H9 (cell line): ENCODE results near the gene FBLN7. TPM values are rescaled to one million over a fixed set of nuclear protein-coding genes. Genes with fewer than 3 reads are reported as not detected.

ENCODE experiments used
- DNase-seq: peaks from one replicate; pipeline ENCODE4 v3.0.0-alpha.2; 2017
- H2AFZ ChIP-seq: one replicate; pipeline ENCODE4 v1.6.1; 2013; ENCODE audit warnings: mild to moderate bottlenecking, low read length, control low read depth, moderate library complexity
- H2AK5ac ChIP-seq: 2 replicates; pipeline ENCODE4 v1.6.1; 2013; ENCODE audit warnings: low read length, control low read depth, mixed read lengths; ENCODE audit not compliant: insufficient read length
- H2BK120ac ChIP-seq: one replicate; pipeline ENCODE4 v1.6.1; 2013; ENCODE audit warnings: low read depth, mild to moderate bottlenecking, low read length, control low read depth, inconsistent platforms; ENCODE audit not compliant: poor library complexity, severe bottlenecking
- H2BK12ac ChIP-seq: 2 replicates; pipeline ENCODE4 v1.6.1; 2013; ENCODE audit warnings: low read length, control low read depth, mixed read lengths, low read depth; ENCODE audit not compliant: insufficient read length
- H2BK15ac ChIP-seq: 2 replicates; pipeline ENCODE4 v1.6.1; 2013; ENCODE audit warnings: low read depth, low read length, control low read depth
- H2BK20ac ChIP-seq: one replicate; pipeline ENCODE4 v1.6.1; 2013; ENCODE audit warnings: low read depth, mild to moderate bottlenecking, low read length, control low read depth, inconsistent platforms; ENCODE audit not compliant: poor library complexity, severe bottlenecking
- H2BK5ac ChIP-seq: 2 replicates; pipeline ENCODE4 v1.6.1; 2013; ENCODE audit warnings: low read length, control low read depth, mixed read lengths; ENCODE audit not compliant: insufficient read length
- H3K14ac ChIP-seq: 2 replicates; pipeline ENCODE4 v1.6.1; 2013; ENCODE audit warnings: low read length, control low read depth; ENCODE audit not compliant: insufficient read depth
- H3K18ac ChIP-seq: 2 replicates; pipeline ENCODE4 v1.6.1; 2013; ENCODE audit warnings: low read depth, mild to moderate bottlenecking, mixed read lengths, low read length, control low read depth; ENCODE audit not compliant: insufficient read length
- H3K23ac ChIP-seq: 2 replicates; pipeline ENCODE4 v1.6.1; 2013; ENCODE audit warnings: low read length, control low read depth, mixed read lengths, low read depth; ENCODE audit not compliant: insufficient read length
- H3K23me2 ChIP-seq: 2 replicates; pipeline ENCODE4 v1.6.1; 2013; ENCODE audit warnings: low read depth, mild to moderate bottlenecking, mixed read lengths, low read length, control low read depth; ENCODE audit not compliant: insufficient read length, poor library complexity, severe bottlenecking
- H3K27ac ChIP-seq: 2 replicates; pipeline ENCODE4 v1.5.1; 2013; ENCODE audit warnings: low read length, control low read depth, mixed read lengths, low read depth; ENCODE audit not compliant: insufficient read length
- H3K27me3 ChIP-seq: 2 replicates; pipeline ENCODE4 v1.6.1; 2013; ENCODE audit warnings: low read length, control low read depth, inconsistent platforms; ENCODE audit not compliant: insufficient read depth
- H3K4ac ChIP-seq: 2 replicates; pipeline ENCODE4 v1.6.1; 2013; ENCODE audit warnings: low read depth, mild to moderate bottlenecking, control low read depth, inconsistent platforms, low read length, moderate library complexity
- H3K4me1 ChIP-seq: 2 replicates; pipeline ENCODE4 v1.6.1; 2013; ENCODE audit warnings: low read length, control low read depth, inconsistent platforms; ENCODE audit not compliant: insufficient read depth
- H3K4me2 ChIP-seq: 2 replicates; pipeline ENCODE4 v1.6.1; 2013; ENCODE audit warnings: low read length, control low read depth, mixed read lengths; ENCODE audit not compliant: insufficient read length, insufficient read depth
- H3K56ac ChIP-seq: 2 replicates; pipeline ENCODE4 v1.6.1; 2013; ENCODE audit warnings: low read depth, mild to moderate bottlenecking, mixed read lengths, low read length, control low read depth; ENCODE audit not compliant: insufficient read length
- H3K79me1 ChIP-seq: 2 replicates; pipeline ENCODE4 v1.6.1; 2013; ENCODE audit warnings: low read depth, mild to moderate bottlenecking, moderate library complexity, low read length, control low read depth, inconsistent platforms; ENCODE audit not compliant: insufficient read depth, poor library complexity, severe bottlenecking
- H3K79me2 ChIP-seq: 2 replicates; pipeline ENCODE4 v1.6.1; 2013; ENCODE audit warnings: low read length, control low read depth, inconsistent platforms; ENCODE audit not compliant: insufficient read depth
- H3K9ac ChIP-seq: 2 replicates; pipeline ENCODE4 v1.6.1; 2013; ENCODE audit warnings: low read length, control low read depth, mixed read lengths; ENCODE audit not compliant: insufficient read length; ENCODE audit errors: extremely low read depth
- H3K9me3 ChIP-seq: one replicate; pipeline ENCODE4 v1.6.1; 2013; ENCODE audit warnings: low read depth, low read length, inconsistent platforms; ENCODE audit not compliant: control insufficient read depth
- H3T11ph ChIP-seq: one replicate; pipeline ENCODE4 v1.6.1; 2013; ENCODE audit warnings: mild to moderate bottlenecking, low read length, control low read depth, inconsistent platforms
- H4K20me1 ChIP-seq: one replicate; pipeline ENCODE4 v1.6.1; 2013; ENCODE audit not compliant: control insufficient read depth, insufficient read length, insufficient read depth
- H4K5ac ChIP-seq: 2 replicates; pipeline ENCODE4 v1.6.1; 2013; ENCODE audit warnings: low read depth, mild to moderate bottlenecking, mixed read lengths, low read length, control low read depth; ENCODE audit not compliant: insufficient read length
- H4K8ac ChIP-seq: replicated peaks from 2 replicates; pipeline ENCODE4 v1.6.1; 2013; ENCODE audit warnings: low read length, control low read depth, mixed read lengths, low read depth; ENCODE audit not compliant: insufficient read length
- H4K91ac ChIP-seq: 2 replicates; pipeline ENCODE4 v1.6.1; 2013; ENCODE audit warnings: low read depth, mild to moderate bottlenecking, moderate library complexity, mixed read lengths, low read length, control low read depth; ENCODE audit not compliant: insufficient read length
- H3K27ac Mint-ChIP-seq, 3 experiments: 2 replicates in 2 of 3; 3 replicates in 1 of 3; pipeline ENCODE4 v1.8.0; 2020 to 2021; ENCODE audit warnings: mixed read lengths in 3 of 3, mild to moderate bottlenecking in 1 of 3, moderate library complexity in 1 of 3
- H3K27me3 Mint-ChIP-seq: 2 replicates; pipeline ENCODE4 v1.8.0; 2021; ENCODE audit warnings: low read depth, mild to moderate bottlenecking, moderate library complexity, mixed read lengths
- H3K36me3 Mint-ChIP-seq, 3 experiments: 2 replicates in 2 of 3; 3 replicates in 1 of 3; pipeline ENCODE4 v1.8.0; 2020 to 2021; ENCODE audit warnings: low read depth in 3 of 3, mixed read lengths in 3 of 3; ENCODE audit not compliant: insufficient read depth in 1 of 3
- H3K4me1 Mint-ChIP-seq, 2 experiments: 2 replicates each; pipeline ENCODE4 v1.8.0; 2020; ENCODE audit warnings: mixed read lengths in 2 of 2
- H3K4me3 Mint-ChIP-seq, 2 experiments: 2 replicates in 1 of 2; 3 replicates in 1 of 2; pipeline ENCODE4 v1.8.0; 2020 to 2021; ENCODE audit warnings: mild to moderate bottlenecking in 2 of 2, mixed read lengths in 2 of 2, moderate library complexity in 1 of 2
- H3K9me3 Mint-ChIP-seq, 2 experiments: 2 replicates in 1 of 2; 3 replicates in 1 of 2; pipeline ENCODE4 v1.8.0; 2020; ENCODE audit warnings: mild to moderate bottlenecking in 2 of 2, mixed read lengths in 2 of 2, moderate library complexity in 1 of 2
- total RNA-seq: library from RNA; stranded (reverse); gene quantifications from 2 replicates; pipeline ENCODE4 v1.2.1, GENCODE V29; 2021
- TF ChIP-seq, protein P1 (sequence below): fragments of 200-600 bp; sonication (generic); conservative IDR thresholded peaks from 3 replicates; pipeline ENCODE4 v1.8.0; 2021; ENCODE audit warnings: antibody characterized with exemption, mild to moderate bottlenecking

The FBLN7 gene
- total RNA-seq, 1 experiment from 2014 or later: 1.3 TPM

DNA sequence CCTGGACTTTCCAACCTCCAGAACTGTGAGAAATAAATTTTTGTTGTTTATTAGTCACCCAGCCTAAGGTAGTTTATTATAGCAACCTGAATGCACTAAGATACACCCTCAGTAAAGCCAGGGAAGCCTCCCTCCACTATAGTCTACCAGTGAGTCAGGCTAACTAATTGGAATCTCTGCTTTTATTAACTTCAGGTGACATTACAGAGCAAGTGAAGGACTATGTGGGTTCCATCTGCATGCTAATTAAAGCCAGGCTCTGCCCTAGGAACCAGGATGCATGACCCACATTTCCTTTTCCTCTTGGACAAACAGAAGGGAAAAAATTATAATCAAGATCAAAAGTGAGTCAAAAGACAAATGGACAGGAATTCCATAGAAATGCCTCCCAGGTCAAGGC, 60.6 kb downstream of the FBLN7 start:
- H4K20me1 ChIP-seq: no peaks in the 10 kb centered on the region
- H3T11ph ChIP-seq: no peak overlapping the region
- no peak overlapping the region for H3K9ac ChIP-seq
- TF ChIP-seq, protein P1, sequence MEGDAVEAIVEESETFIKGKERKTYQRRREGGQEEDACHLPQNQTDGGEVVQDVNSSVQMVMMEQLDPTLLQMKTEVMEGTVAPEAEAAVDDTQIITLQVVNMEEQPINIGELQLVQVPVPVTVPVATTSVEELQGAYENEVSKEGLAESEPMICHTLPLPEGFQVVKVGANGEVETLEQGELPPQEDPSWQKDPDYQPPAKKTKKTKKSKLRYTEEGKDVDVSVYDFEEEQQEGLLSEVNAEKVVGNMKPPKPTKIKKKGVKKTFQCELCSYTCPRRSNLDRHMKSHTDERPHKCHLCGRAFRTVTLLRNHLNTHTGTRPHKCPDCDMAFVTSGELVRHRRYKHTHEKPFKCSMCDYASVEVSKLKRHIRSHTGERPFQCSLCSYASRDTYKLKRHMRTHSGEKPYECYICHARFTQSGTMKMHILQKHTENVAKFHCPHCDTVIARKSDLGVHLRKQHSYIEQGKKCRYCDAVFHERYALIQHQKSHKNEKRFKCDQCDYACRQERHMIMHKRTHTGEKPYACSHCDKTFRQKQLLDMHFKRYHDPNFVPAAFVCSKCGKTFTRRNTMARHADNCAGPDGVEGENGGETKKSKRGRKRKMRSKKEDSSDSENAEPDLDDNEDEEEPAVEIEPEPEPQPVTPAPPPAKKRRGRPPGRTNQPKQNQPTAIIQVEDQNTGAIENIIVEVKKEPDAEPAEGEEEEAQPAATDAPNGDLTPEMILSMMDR: no peak
- Mint-ChIP-seq H3K27me3 (peaks cover 2% of the 10 kb centered on the region; the same call in 1 of the 2 replicates), H3K27ac (no peak overlapping the region; a peak in 1 of 7 replicates), H3K9me3 (peaks cover 10 to 14% of the 10 kb centered on the region in 2 experiments; a peak in 4 of 5 replicates), H3K4me3 (no peak overlapping the region), H3K36me3 (peaks cover 0 to 10% (median 2%) of the 10 kb centered on the region in 3 experiments; a peak in 3 of 7 replicates), H3K4me1 (peaks cover 3 to 6% of the 10 kb centered on the region in 2 experiments; a peak in 2 of 4 replicates)
- H3K4me2 ChIP-seq: no peak overlapping the region
- H3K23me2 ChIP-seq: no peaks in the 10 kb centered on the region
- H2AK5ac ChIP-seq: no peak overlapping the region
- H3K27ac ChIP-seq: no peak overlapping the region
- no peak overlapping the region for H4K5ac ChIP-seq
- H2BK120ac ChIP-seq: no peak overlapping the region
- H2BK12ac ChIP-seq: no peak overlapping the region
- H2BK5ac ChIP-seq: no peak overlapping the region
- no peaks in the 10 kb centered on the region for H3K4me1 ChIP-seq
- H3K18ac ChIP-seq: no peak overlapping the region
- no peaks in the 10 kb centered on the region for H3K79me1 ChIP-seq
- no peak overlapping the region for H4K91ac ChIP-seq
- no peak overlapping the region for H3K56ac ChIP-seq
- H3K9me3 ChIP-seq: no peaks in the 10 kb centered on the region
- DNase-seq: no peak
- no peak overlapping the region for H3K23ac ChIP-seq
- no peaks in the 10 kb centered on the region for H3K79me2 ChIP-seq
- no peak overlapping the region for H4K8ac ChIP-seq
- no peak overlapping the region for H2BK15ac ChIP-seq
- no peaks in the 10 kb centered on the region for H3K27me3 ChIP-seq
- H3K14ac ChIP-seq: no peak overlapping the region
- H2BK20ac ChIP-seq: no peak overlapping the region
- no peak overlapping the region for H3K4ac ChIP-seq
- no peak overlapping the region for H2AFZ ChIP-seq
